Measurements from ENCODE around the gene NUP37. TPM values are rescaled to one million over a fixed set of nuclear protein-coding genes. Genes with fewer than 3 reads are reported as not detected.

NUP37 gene
- total and polyA plus RNA-seq, 2 of the 8 experiments (the other 6 are each of a cell fraction or from before 2014, with no cell fraction given) = 53.5 to 71.0 TPM

DNA sequence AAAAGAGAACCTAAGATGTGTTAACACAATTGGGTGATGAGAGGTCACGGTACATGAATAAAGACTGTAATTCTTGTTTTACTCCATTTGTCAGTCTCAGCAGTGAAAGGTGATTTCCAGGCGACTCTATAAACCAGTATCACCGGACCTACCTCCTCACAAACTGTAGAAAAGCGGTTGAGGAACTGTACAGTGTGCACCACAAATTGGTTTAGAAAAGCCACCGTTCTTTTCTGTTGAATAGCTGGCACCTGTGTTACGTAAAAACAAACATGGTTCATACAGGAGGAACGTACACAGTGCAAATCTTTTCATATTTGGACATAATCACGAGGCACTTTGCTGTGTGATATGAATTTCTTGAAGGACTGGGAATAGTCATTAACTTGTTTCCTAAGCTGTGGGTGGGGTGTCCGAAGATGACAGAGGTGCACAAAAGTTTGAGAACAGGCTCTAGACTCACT lies 58.8 kb downstream of the NUP37 start:
- no peak for FAIRE-seq
- CTCF ChIA-PET (ENCODE audit: partially characterized antibody) = interaction anchor here (1.0 kb wide), 1 partner anchor 750 kb away, joined by 3 read pairs; no protein-coding TSS in a partner anchor
- TF ChIP-seq JUND (IDR thresholded peaks at IDR 0.05; ENCODE audit: low read length) (no peak), GTF2F1 (IDR thresholded peaks at IDR 0.05; ENCODE audit: borderline replicate concordance, low read depth, low read length) (no peak), POU5F1 (IDR thresholded peaks at IDR 0.05; ENCODE audit: low read depth, low read length) (no peak), RBBP5 (IDR thresholded peaks at IDR 0.05; ENCODE audit: borderline replicate concordance, low read depth, low read length) (no peak)

More for the DNA sequence above, 58.8 kb downstream of the NUP37 start:
- Histone ChIP-seq H3K4me2 (ENCODE audit: insufficient read depth in 1 of 2, low read depth in 2 of 2, low read length in 2 of 2) (peak overlapping the region; percentile 80 to 89), H3K36me3 (ENCODE audit: control insufficient read depth in 2 of 4, insufficient read depth in 4 of 4, low read length in 3 of 4) (no peaks in the 10 kb centered on the region), H2BK12ac (ENCODE audit: low read depth, low read length) (no peak overlapping the region), H3K23ac (ENCODE audit: insufficient read length) (no peak overlapping the region), H3K27ac (ENCODE audit: low read depth, low read length) (no peak overlapping the region), H3K18ac (ENCODE audit: extremely low read depth, low read length) (no peak overlapping the region), H2AK5ac (ENCODE audit: low read depth, low read length) (no peak overlapping the region), H2BK15ac (ENCODE audit: low read length) (no peak overlapping the region), H4K91ac (replicated peaks; ENCODE audit: insufficient read length, low read length) (no peak overlapping the region), H3K79me2 (ENCODE audit: control insufficient read depth in 1 of 2, insufficient read depth in 2 of 2, low read length in 2 of 2) (no peaks in the 10 kb centered on the region), H3K79me1 (ENCODE audit: low read depth, low read length) (no peaks in the 10 kb centered on the region), H3K56ac (replicated peaks; ENCODE audit: insufficient read length, low read depth, low read length) (peak overlapping the region; percentile 85), H3K4ac (replicated peaks; ENCODE audit: insufficient read length, low read depth, low read length) (no peak overlapping the region), H4K8ac (ENCODE audit: extremely low read depth, insufficient read depth, low read length) (no peak overlapping the region), H2BK5ac (ENCODE audit: low read depth, low read length) (no peak overlapping the region), H3K14ac (ENCODE audit: insufficient read length) (no peak overlapping the region), H4K5ac (ENCODE audit: insufficient read length, low read depth, low read length) (no peak overlapping the region), H3K9ac (replicated peaks in 1 of 4; ENCODE audit: extremely low read depth in 1 of 4, low read depth in 3 of 4, low read length in 3 of 4) (peak overlapping the region in 2 of 4 experiments; percentile 22 to 52; a peak in 4 of 7 replicates), H4K20me1 (replicated peaks in 1 of 2; ENCODE audit: control insufficient read depth in 1 of 2, insufficient read depth in 2 of 2, low read length in 2 of 2) (no peaks in the 10 kb centered on the region), H2AFZ (ENCODE audit: low read length) (peak overlapping the region; percentile 66), H2BK120ac (replicated peaks; ENCODE audit: low read depth, low read length) (no peak overlapping the region), H3K9me3 (ENCODE audit: insufficient read depth in 2 of 2, low read depth in 1 of 2, low read length in 1 of 2) (no peaks in the 10 kb centered on the region), H2BK20ac (ENCODE audit: low read length) (no peak overlapping the region), H3K27me3 (replicated peaks in 1 of 4; ENCODE audit: control insufficient read depth in 3 of 4, extremely low read depth in 1 of 4, insufficient read depth in 3 of 4, low read length in 3 of 4) (no peaks in the 10 kb centered on the region), H3K4me3 (ENCODE audit: extremely low read depth in 1 of 4, insufficient read depth in 2 of 4, low read depth in 3 of 4, low read length in 4 of 4) (peak overlapping the region; percentile 76 to 84 (median 80)), H3K4me1 (replicated peaks in 1 of 4; ENCODE audit: control insufficient read depth in 3 of 4, insufficient read depth in 4 of 4, low read length in 3 of 4) (peaks cover 0 to 4% (median 0%) of the 10 kb centered on the region in 4 experiments; a peak in 2 of 7 replicates), H3K23me2 (ENCODE audit: low read depth, low read length) (no peaks in the 10 kb centered on the region; the same call in 1 of the 2 replicates)
- no peak for DNase-seq (ENCODE audit: low read depth in 1 of 2, low spot score in 2 of 2)
- 76% methylated on average over 9 of the region's 9 CpGs; no CpG with 5 or more reads in 1 of the 2 experiments for WGBS, 2 experiments (ENCODE audit: extremely low coverage in 1 of 2, insufficient coverage in 1 of 2, insufficient read length in 1 of 2, insufficient replicate concordance in 2 of 2, low coverage in 1 of 2, low lambda C conversion rate in 2 of 2, missing lambda C conversion rate in 1 of 2)
- POLR2A ChIA-PET (ENCODE audit: partially characterized antibody) = interaction anchor here (1.6 kb wide), 1 partner anchor 9 kb away, joined by 6 read pairs; no protein-coding TSS in a partner anchor
